GM23248 (cell line): ENCODE results near the gene HSPBAP1.

Experiments used
- EZH2 ChIP-seq: fragments of 200-600 bp; sonication (generic); IDR thresholded peaks from 2 replicates; pipeline ENCODE4 v1.6.1; 2018; ENCODE audit warnings: antibody characterized with exemption, mild to moderate bottlenecking; ENCODE audit not compliant: insufficient read depth, poor library complexity, severe bottlenecking
- EZH2phosphoT487 ChIP-seq: fragments of 200-600 bp; sonication (generic); IDR thresholded peaks from 2 replicates; pipeline ENCODE4 v1.6.1; 2018; ENCODE audit warnings: antibody characterized with exemption, moderate library complexity, mild to moderate bottlenecking, low read depth; ENCODE audit not compliant: insufficient read depth

DNA sequence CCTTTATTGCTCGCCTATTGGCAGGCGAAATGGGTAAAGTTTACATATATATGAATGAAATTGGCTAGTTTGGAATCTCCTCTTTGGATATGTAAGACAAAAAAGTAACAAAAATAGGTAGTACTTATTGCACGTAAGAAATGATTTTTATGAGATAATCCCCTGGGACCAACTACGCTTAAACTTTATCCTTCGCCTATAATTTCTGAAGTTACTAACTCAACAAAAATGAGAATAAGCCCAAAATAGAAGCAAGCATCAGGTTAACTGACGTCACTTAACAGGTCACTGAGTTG, 800 bp upstream of the HSPBAP1 start:
- no peak for TF ChIP-seq EZH2phosphoT487
- no peak for TF ChIP-seq EZH2
